Esophagus squamous epithelium (tissue), 4 donors: ENCODE results near the gene SFRP5.

Experiments used
- CTCF ChIP-seq, 6 experiments: fragments of 450-650 bp in 4 of 6; fragments of 200-600 bp in 2 of 6; sonication (generic) in 2 of 6; IDR thresholded peaks; one replicate each; pipeline ENCODE4 v1.5.1; 2016 to 2019; ENCODE audit warnings: antibody characterized with exemption in 6 of 6, mild to moderate bottlenecking in 4 of 6, moderate library complexity in 4 of 6
- POLR2A ChIP-seq, 4 donors: fragments of 450-650 bp; IDR thresholded peaks; one replicate each; pipeline ENCODE4 v1.6.1; 2017; ENCODE audit warnings: antibody characterized with exemption in 4 of 4, mild to moderate bottlenecking in 4 of 4, moderate library complexity in 3 of 4

- TF ChIP-seq CTCF (IDR thresholded peaks at IDR 0.05) (no peak), POLR2A (IDR thresholded peaks at IDR 0.05) (no peak)
These were observed 17.0 kb upstream of the SFRP5 start for GRCh38 chr10:97788552-97789442.
